ENCODE results near the gene RIOK1. TPM values are rescaled to one million over a fixed set of nuclear protein-coding genes. Genes with fewer than 3 reads are reported as not detected.

RIOK1 gene
- total RNA-seq, 1 experiment from 2014 or later = 16.9 TPM

DNA sequence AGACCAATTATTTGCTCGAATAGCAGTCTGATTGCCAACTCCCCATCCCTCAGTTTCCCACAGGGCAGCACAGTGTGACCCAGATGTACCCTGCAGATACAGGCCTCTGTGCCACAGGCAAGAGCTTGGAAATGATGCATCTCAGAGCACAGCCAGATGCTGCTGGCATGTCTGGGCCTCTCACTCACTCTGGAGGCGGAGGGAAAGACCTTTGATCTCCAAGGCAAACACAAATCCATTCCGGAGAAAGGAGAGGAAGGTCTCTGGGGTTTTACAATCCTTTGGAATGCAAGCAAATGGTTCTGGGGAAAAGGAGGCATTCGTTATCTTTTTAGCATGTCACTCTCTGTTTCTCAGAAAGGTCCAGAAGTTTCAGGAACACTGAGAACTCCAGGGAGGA is 74.2 kb downstream of the RIOK1 start:
- Histone ChIP-seq H3K9me2 (ENCODE audit: insufficient read depth) (no peaks in the 10 kb centered on the region), H3K4me1 (replicated peaks; ENCODE audit: insufficient read depth) (peaks cover 12% of the 10 kb centered on the region; the same call in 1 of the 2 replicates), H3K27ac (no peak overlapping the region), H3K4me3 (no peak overlapping the region), H3K4me2 (no peak overlapping the region), H3K9me3 (ENCODE audit: insufficient read depth, low read depth) (no peaks in the 10 kb centered on the region), H3K27me3 (ENCODE audit: insufficient read depth, low read depth) (no peaks in the 10 kb centered on the region), H3K79me2 (ENCODE audit: low read depth) (no peaks in the 10 kb centered on the region), H3F3A (ENCODE audit: insufficient read depth, low read depth) (no peaks in the 10 kb centered on the region), H3K36me3 (ENCODE audit: low read depth) (no peaks in the 10 kb centered on the region), H4K20me1 (ENCODE audit: insufficient read depth) (no peaks in the 10 kb centered on the region), H2AFZ (no peak overlapping the region)
- POLR2A ChIA-PET (ENCODE audit: unreplicated experiment) = interaction anchor here (0.6 kb wide), 1 partner anchor 594 kb away, joined by 7 read pairs; no protein-coding TSS in a partner anchor
- CTCF ChIA-PET = no interaction called here
- BruUV-seq (replicated peaks) = no TSS peak
- no peak for DNase-seq
- TF ChIP-seq, protein P1, sequence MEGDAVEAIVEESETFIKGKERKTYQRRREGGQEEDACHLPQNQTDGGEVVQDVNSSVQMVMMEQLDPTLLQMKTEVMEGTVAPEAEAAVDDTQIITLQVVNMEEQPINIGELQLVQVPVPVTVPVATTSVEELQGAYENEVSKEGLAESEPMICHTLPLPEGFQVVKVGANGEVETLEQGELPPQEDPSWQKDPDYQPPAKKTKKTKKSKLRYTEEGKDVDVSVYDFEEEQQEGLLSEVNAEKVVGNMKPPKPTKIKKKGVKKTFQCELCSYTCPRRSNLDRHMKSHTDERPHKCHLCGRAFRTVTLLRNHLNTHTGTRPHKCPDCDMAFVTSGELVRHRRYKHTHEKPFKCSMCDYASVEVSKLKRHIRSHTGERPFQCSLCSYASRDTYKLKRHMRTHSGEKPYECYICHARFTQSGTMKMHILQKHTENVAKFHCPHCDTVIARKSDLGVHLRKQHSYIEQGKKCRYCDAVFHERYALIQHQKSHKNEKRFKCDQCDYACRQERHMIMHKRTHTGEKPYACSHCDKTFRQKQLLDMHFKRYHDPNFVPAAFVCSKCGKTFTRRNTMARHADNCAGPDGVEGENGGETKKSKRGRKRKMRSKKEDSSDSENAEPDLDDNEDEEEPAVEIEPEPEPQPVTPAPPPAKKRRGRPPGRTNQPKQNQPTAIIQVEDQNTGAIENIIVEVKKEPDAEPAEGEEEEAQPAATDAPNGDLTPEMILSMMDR (conservative IDR thresholded peaks at IDR 0.05) = no peak
- no peak for TF ChIP-seq EZH2 (IDR thresholded peaks at IDR 0.05; ENCODE audit: low read depth)
- intact Hi-C loops (cut with micrococcal nuclease; ENCODE audit: unreplicated experiment) = no loop called here

DNA sequence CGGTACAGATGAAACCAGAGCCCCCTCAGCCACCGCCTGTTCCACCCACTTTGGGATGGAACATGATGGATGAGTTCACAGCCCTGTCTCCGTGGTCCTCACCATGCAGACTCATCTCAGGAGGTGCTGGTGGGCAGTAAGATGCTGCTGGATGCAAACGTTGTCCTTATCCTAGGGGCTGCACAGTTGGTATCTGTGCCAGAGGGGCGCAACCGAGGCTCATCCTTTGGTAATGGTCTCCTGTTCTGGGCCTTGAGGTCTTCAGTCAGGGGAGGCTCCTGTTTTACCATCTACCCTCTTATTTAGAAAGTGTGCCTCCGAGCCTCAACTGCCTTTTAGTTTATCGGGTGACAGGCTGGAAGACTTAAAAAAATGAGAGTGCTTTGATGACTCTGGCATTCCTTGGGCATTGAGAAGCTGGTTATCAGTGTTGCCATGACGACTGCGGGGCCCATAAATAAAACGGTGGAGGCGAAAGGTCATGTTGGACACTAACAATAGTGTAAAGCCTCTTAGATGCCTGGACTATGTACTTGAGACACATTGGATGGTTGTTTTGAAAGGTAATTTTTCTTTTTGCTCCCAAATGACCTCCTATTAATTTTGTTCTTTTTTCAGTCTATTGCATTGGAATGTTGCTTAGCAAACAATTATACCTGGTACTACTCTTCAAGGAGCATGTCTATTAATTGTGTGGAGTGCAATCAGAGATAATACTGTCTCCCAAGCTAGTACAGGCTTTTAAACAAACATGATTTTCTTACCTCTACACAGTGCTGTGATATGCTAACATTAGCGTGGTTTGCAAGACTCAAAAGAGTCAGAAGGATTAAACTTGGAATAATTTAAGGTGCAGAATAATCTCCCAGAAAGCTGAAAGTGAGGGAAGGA is 77.6 kb downstream of the RIOK1 start:
- H3K4me3 ChIP-seq = no peak overlapping the region
- BruUV-seq (replicated peaks) = no TSS peak
- DNase-seq = peak in 1 of 2 experiments; percentile 62
- peaks cover 12% of the 10 kb centered on the region; the same call in 1 of the 2 replicates for H3K4me1 ChIP-seq (replicated peaks; ENCODE audit: insufficient read depth)
- H3K9me3 ChIP-seq (ENCODE audit: insufficient read depth, low read depth) = no peaks in the 10 kb centered on the region
- H4K20me1 ChIP-seq (ENCODE audit: insufficient read depth) = no peaks in the 10 kb centered on the region
- H3F3A ChIP-seq (ENCODE audit: insufficient read depth, low read depth) = no peaks in the 10 kb centered on the region
- H3K79me2 ChIP-seq (ENCODE audit: low read depth) = no peaks in the 10 kb centered on the region
- POLR2A ChIA-PET (ENCODE audit: unreplicated experiment) = interaction anchor here (0.6 kb wide), 1 partner anchor 773 kb away, joined by 5 read pairs; no protein-coding TSS in a partner anchor
- no peaks in the 10 kb centered on the region for H3K27me3 ChIP-seq (ENCODE audit: insufficient read depth, low read depth)
- H3K36me3 ChIP-seq (ENCODE audit: low read depth) = no peaks in the 10 kb centered on the region
- no peaks in the 10 kb centered on the region for H3K9me2 ChIP-seq (ENCODE audit: insufficient read depth)
- H3K4me2 ChIP-seq = peak overlapping the region; percentile 81; the same call in 1 of the 2 replicates
- intact Hi-C loops (cut with micrococcal nuclease; ENCODE audit: unreplicated experiment) = loop anchor here (5.0 kb wide), 1 partner anchor 75 kb away; the partner anchor contains the start of gene DSP
- no peak overlapping the region for H3K27ac ChIP-seq
- CTCF ChIA-PET = no interaction called here
- H2AFZ ChIP-seq = no peak overlapping the region
- TF ChIP-seq EZH2 (IDR thresholded peaks at IDR 0.05; ENCODE audit: low read depth) = no peak
- TF ChIP-seq, protein P1 (conservative IDR thresholded peaks at IDR 0.05) = no peak

Other genes with a start within 250 kb of the RIOK1 start
- gene SSR1, start 76.6 kb upstream of the RIOK1 start, total RNA-seq (2021) = 104 and 118 TPM in 2 replicates
- 0.13 TPM in 2 replicates for gene CAGE1, start 66 bp upstream of the RIOK1 start, total RNA-seq (2021)
- gene DSP, start 151.9 kb downstream of the RIOK1 start, total RNA-seq (2021) = 109 and 117 TPM in 2 replicates
- 18.6 and 21.7 TPM in 2 replicates for gene SNRNP48, start 200.4 kb downstream of the RIOK1 start, total RNA-seq (2021)